ENCODE results near the gene TTC27. TPM values are rescaled to one million over a fixed set of nuclear protein-coding genes. Genes with fewer than 3 reads are reported as not detected.

The TTC27 gene
- total RNA-seq, 4 donors from 2014 or later, result 11.0 to 16.4 (median 11.3) TPM

DNA sequence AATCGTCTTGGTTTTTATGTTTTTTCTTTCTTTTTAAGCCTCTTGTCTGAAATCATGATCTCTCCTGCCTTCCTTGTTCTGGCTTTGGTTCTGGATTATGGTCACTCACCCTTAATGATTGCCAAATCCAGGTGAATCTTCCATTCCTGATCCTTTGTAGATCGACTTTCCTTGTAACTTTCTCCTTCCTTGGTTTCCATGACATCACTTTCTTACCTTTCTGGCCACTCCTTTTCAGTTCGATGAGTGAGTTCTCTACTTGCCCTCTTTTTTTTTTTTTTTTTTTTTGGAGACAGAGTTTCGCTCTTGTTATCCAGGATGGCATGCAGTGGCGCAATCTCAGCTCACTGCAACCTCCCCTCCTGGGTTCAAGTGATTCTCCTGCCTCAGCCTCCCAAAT is 179.8 kb downstream of the TTC27 start:
- intact Hi-C loops (cut with DNase I; ENCODE audit: low total_unique reads), result no loop called here
- TF ChIP-seq, protein P1, sequence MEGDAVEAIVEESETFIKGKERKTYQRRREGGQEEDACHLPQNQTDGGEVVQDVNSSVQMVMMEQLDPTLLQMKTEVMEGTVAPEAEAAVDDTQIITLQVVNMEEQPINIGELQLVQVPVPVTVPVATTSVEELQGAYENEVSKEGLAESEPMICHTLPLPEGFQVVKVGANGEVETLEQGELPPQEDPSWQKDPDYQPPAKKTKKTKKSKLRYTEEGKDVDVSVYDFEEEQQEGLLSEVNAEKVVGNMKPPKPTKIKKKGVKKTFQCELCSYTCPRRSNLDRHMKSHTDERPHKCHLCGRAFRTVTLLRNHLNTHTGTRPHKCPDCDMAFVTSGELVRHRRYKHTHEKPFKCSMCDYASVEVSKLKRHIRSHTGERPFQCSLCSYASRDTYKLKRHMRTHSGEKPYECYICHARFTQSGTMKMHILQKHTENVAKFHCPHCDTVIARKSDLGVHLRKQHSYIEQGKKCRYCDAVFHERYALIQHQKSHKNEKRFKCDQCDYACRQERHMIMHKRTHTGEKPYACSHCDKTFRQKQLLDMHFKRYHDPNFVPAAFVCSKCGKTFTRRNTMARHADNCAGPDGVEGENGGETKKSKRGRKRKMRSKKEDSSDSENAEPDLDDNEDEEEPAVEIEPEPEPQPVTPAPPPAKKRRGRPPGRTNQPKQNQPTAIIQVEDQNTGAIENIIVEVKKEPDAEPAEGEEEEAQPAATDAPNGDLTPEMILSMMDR (IDR thresholded peaks at IDR 0.05), result no peak
- TF ChIP-seq POLR2A (IDR thresholded peaks at IDR 0.05), result no peak
- WGBS, 2 donors, result 93 to 96% methylated on average over 5 of the region's 5 CpGs

DNA sequence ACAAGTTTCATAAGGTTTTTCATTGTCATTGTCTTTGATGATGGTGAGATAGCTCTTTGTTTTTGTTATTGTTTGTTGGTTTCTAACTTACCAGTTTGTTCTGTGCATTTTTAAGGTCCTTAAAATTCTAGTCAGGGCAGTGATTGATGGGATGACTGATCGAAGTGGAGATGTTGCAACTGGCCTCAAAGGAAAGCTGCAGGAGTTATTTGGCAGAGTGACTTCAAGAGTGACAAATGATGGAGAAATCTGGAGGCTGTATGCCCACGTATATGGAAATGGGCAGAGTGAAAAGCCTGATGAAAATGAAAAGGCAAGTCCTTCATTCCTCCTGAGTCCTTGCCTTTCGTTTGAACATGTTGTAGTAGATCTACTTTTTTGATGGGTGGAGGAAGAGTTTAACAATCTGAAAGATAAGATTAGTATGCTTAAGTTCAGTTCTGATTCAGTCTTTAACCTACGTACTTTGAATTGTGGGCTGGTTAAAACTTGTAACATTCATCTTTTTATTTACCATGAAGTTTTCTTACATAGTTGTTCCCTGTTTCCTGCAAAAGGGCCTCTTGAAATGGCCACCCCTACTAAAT is 183.2 kb downstream of the TTC27 start:
- 51 to 56% methylated on average over 4 of the region's 4 CpGs for WGBS, 2 donors
- DNase-seq (ENCODE audit: low spot score in 2 of 2), result no peak
- TF ChIP-seq, protein P1 (IDR thresholded peaks at IDR 0.05), result no peak
- no peak for TF ChIP-seq POLR2A (IDR thresholded peaks at IDR 0.05)
- H3K4me3 ChIP-seq (ENCODE audit: low read depth, poor library complexity, severe bottlenecking), result no peak overlapping the region
- intact Hi-C loops (cut with DNase I; ENCODE audit: low total_unique reads), result no loop called here

More for the DNA sequence above, 179.8 kb downstream of the TTC27 start:
- no peak for DNase-seq (ENCODE audit: low spot score in 2 of 2)
- no peak overlapping the region for H3K4me3 ChIP-seq (ENCODE audit: low read depth, poor library complexity, severe bottlenecking)

DNA sequence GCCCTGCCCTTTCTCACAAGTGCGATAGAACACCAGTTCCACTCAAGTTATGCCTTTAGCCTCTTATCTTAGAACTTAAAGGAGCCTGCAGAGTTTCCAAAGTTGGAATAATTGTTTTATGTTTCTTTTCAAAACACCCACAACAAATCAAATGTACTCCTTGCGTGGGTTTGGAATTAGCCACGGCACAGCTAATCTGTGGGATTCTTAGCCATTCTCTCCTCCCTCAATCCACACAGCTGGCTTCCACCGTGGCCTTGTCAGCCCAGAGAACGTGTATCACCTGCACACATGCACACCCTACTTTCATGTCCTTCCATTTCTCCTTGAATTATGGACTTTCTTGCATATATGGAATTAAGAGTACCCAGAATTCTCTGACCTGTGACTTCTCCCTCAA is 183.8 kb downstream of the TTC27 start:
- 72 to 73% methylated on average over 5 of the region's 5 CpGs for WGBS, 2 donors
- no peak for DNase-seq (ENCODE audit: low spot score in 2 of 2)
- no peak overlapping the region for H3K4me3 ChIP-seq (ENCODE audit: low read depth, poor library complexity, severe bottlenecking)
- intact Hi-C loops (cut with DNase I; ENCODE audit: low total_unique reads), result no loop called here
- TF ChIP-seq POLR2A (IDR thresholded peaks at IDR 0.05), result no peak
- TF ChIP-seq, protein P1 (IDR thresholded peaks at IDR 0.05), result no peak

DNA sequence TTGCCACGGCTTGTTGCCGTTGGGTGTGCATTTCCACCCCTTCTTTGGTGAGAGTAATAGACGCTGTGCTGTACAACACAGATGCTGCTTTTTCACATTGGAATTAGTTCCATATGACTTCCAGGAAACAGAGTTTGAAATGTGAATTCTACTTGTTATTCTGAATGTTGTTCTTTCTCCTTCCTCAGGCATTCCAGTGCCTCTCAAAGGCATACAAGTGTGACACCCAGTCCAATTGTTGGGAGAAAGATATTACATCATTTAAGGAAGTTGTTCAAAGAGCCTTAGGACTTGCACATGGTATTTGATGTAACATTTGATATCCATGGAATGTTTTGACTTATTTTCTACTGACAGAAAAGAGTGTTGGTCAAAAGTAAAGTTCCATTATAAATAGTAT is 184.5 kb downstream of the TTC27 start:
- WGBS, 2 donors, result 55 to 69% methylated on average over 3 of the region's 3 CpGs
- no peak overlapping the region for H3K4me3 ChIP-seq (ENCODE audit: low read depth, poor library complexity, severe bottlenecking)
- intact Hi-C loops (cut with DNase I; ENCODE audit: low total_unique reads), result no loop called here
- no peak for TF ChIP-seq POLR2A (IDR thresholded peaks at IDR 0.05)
- TF ChIP-seq, protein P1 (IDR thresholded peaks at IDR 0.05), result no peak
- no peak for DNase-seq (ENCODE audit: low spot score in 2 of 2)

DNA sequence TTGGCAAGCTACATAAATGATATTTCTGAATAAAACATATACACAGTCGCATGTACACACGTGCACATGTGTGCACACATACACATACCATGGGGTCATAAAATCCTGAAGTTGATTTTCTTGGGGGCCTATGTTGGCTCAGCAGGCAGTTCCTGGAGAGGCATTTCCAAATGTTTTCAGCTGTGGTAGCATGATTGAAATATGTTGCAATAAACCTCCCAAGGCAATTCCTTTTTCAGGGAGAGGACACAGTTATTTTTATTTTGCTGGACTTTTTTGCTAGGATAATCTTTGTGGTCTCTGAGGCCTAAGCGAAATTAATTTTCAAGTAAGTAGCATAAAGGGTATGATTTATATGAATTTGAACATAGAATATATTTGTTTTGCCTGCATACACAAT is 192.2 kb downstream of the TTC27 start:
- DNase-seq (ENCODE audit: low spot score in 2 of 2), result no peak
- intact Hi-C loops (cut with DNase I; ENCODE audit: low total_unique reads), result no loop called here
- no peak for TF ChIP-seq POLR2A (IDR thresholded peaks at IDR 0.05)
- TF ChIP-seq, protein P1 (IDR thresholded peaks at IDR 0.05), result no peak
- 56 to 79% methylated on average over 3 of the region's 3 CpGs for WGBS, 2 donors
- no peak overlapping the region for H3K4me3 ChIP-seq (ENCODE audit: low read depth, poor library complexity, severe bottlenecking)

DNA sequence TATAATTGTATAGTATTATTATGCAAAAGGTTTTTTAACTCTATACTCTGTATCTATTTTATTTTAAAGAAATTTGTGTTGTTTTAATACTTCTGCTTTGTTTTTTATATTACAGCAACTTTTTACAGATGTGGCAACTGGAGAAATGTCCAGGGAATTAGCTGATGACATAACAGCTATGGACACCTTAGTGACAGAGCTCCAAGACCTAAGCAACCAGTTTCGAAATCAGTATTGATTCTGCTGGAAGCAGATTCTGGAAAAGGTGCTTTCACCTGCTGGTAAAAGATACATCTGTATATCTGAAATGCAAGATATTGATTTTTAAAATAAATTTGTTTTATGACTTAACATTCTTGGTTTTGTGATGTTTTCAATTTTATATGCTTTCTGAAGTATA is 192.9 kb downstream of the TTC27 start:
- WGBS, 2 donors, result 84 to 85% methylated on average over 1 of the region's 1 CpG
- H3K4me3 ChIP-seq (ENCODE audit: low read depth, poor library complexity, severe bottlenecking), result no peak overlapping the region
- no peak for DNase-seq (ENCODE audit: low spot score in 2 of 2)
- TF ChIP-seq, protein P1 (IDR thresholded peaks at IDR 0.05), result no peak
- TF ChIP-seq POLR2A (IDR thresholded peaks at IDR 0.05), result no peak
- intact Hi-C loops (cut with DNase I; ENCODE audit: low total_unique reads), result no loop called here

Data from lower leg skin (tissue), 4 donors.